DND-41 (cell line): ENCODE measurements around the gene OR10G7.

ENCODE experiments used
- CTCF ChIP-seq: IDR thresholded peaks from 2 replicates; pipeline ENCODE4 v1.5.1; 2012; ENCODE audit warnings: borderline replicate concordance, low read length, moderate library complexity, mild to moderate bottlenecking; ENCODE audit not compliant: poor library complexity, severe bottlenecking; ENCODE audit errors: extremely low read depth
- EZH2 ChIP-seq: IDR thresholded peaks from 3 replicates; pipeline ENCODE4 v1.6.1; 2012; ENCODE audit warnings: borderline replicate concordance, low read depth, mild to moderate bottlenecking, moderate library complexity, low read length, inconsistent platforms; ENCODE audit not compliant: severe bottlenecking

DNA sequence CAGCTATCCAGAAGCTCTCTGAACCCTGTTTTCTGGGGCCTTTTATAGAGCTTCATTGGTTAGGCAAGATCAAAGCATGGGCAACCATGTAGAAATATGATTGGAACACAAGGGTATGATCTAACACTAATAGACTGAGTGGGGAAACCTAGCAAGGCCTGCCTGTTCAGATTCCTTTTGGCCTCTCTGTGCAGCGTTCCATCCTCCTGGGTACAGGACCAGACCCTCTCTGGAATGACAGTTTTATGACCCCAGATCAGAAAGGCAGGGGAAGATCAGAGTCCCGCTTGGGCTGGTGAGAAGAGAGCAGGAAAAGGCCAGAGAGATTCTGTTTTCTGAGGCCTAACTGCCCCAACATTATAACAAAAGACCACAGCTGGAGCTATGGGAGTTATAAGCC lies 37.5 kb upstream of the OR10G7 start:
- no peak for TF ChIP-seq CTCF
- no peak for TF ChIP-seq EZH2
